Measurements from ENCODE around the gene PHF12. TPM values are rescaled to one million over a fixed set of nuclear protein-coding genes. Genes with fewer than 3 reads are reported as not detected.

PHF12 gene
- total RNA-seq, 1 experiment from 2014 or later, result 79.1 TPM

- Histone ChIP-seq H3K36me3 (ENCODE audit: control insufficient read depth, insufficient read depth, low read length) (no peaks in the 10 kb centered on the region), H3K27ac (ENCODE audit: low read length) (no peak overlapping the region), H3K9me3 (ENCODE audit: control insufficient read depth, insufficient read depth, low read depth, low read length) (no peaks in the 10 kb centered on the region), H3K4me3 (ENCODE audit: low read depth in 2 of 2, low read length in 2 of 2) (no peak overlapping the region), H3K27me3 (ENCODE audit: control insufficient read depth, insufficient read depth, low read length) (peaks cover 3% of the 10 kb centered on the region; the same call in 1 of the 2 replicates), H3K4me1 (ENCODE audit: control insufficient read depth, insufficient read depth, low read length) (no peaks in the 10 kb centered on the region; the same call in 1 of the 2 replicates)
- ChIA-PET CTCF (interaction anchor here (0.6 to 4.1 kb wide), 3 partner anchors 46 to 153 kb away, joined by 3 to 80 read pairs (median 8); no protein-coding TSS in a partner anchor), POLR2A (no interaction called here)
- TF ChIP-seq POLR2AphosphoS5 (IDR thresholded peaks at IDR 0.05; ENCODE audit: low read depth, low read length) (no peak), SIN3A (IDR thresholded peaks at IDR 0.05; ENCODE audit: borderline replicate concordance, insufficient read depth, low read depth, low read length) (no peak), CTCF (IDR thresholded peaks at IDR 0.05) (no peak), TCF7L2 (IDR thresholded peaks at IDR 0.05; ENCODE audit: low read depth, low read length) (no peak), REST (IDR thresholded peaks at IDR 0.05; ENCODE audit: insufficient read depth in 1 of 2, low read depth in 2 of 2, low read length in 1 of 2) (no peak)
- DNase-seq (ENCODE audit: low read depth, low spot score), result no peak
- no peak for ATAC-seq
- intact Hi-C loops (cut with micrococcal nuclease; ENCODE audit: unreplicated experiment) (loop anchor here (2.0 kb wide), 1 partner anchor 147 kb away; no protein-coding TSS in a partner anchor), in situ Hi-C loops (cut with HindIII; ENCODE audit: low pct_unique_long_range_greater_than_20kb, low sequenced_read_pairs) (no loop called here)
- BruUV-seq (replicated peaks), result no TSS peak
Observed at GRCh38 chr17:28963841-28964240, 12.5 kb upstream of the PHF12 start.

- Histone ChIP-seq H3K27me3 (ENCODE audit: control insufficient read depth, insufficient read depth, low read length) (peaks cover 3% of the 10 kb centered on the region; the same call in 1 of the 2 replicates), H3K4me1 (ENCODE audit: control insufficient read depth, insufficient read depth, low read length) (no peaks in the 10 kb centered on the region; the same call in 1 of the 2 replicates), H3K4me3 (ENCODE audit: low read depth in 2 of 2, low read length in 2 of 2) (no peak overlapping the region), H3K36me3 (ENCODE audit: control insufficient read depth, insufficient read depth, low read length) (no peaks in the 10 kb centered on the region), H3K27ac (ENCODE audit: low read length) (no peak overlapping the region), H3K9me3 (ENCODE audit: control insufficient read depth, insufficient read depth, low read depth, low read length) (no peaks in the 10 kb centered on the region)
- no peak for TF ChIP-seq CTCF (IDR thresholded peaks at IDR 0.05)
- no peak for TF ChIP-seq POLR2AphosphoS5 (IDR thresholded peaks at IDR 0.05; ENCODE audit: low read depth, low read length)
- TF ChIP-seq SIN3A (IDR thresholded peaks at IDR 0.05; ENCODE audit: borderline replicate concordance, insufficient read depth, low read depth, low read length), result no peak
- TF ChIP-seq REST (IDR thresholded peaks at IDR 0.05; ENCODE audit: insufficient read depth in 1 of 2, low read depth in 2 of 2, low read length in 1 of 2), result no peak
- no peak for TF ChIP-seq TCF7L2 (IDR thresholded peaks at IDR 0.05; ENCODE audit: low read depth, low read length)
- ATAC-seq (no peak), DNase-seq (ENCODE audit: low read depth, low spot score) (no peak)
- no TSS peak for BruUV-seq (replicated peaks)
- intact Hi-C loops (cut with micrococcal nuclease; ENCODE audit: unreplicated experiment), result no loop called here
- CTCF ChIA-PET, result interaction anchor here (0.7 to 4.1 kb wide), 3 partner anchors 9 to 233 kb away, joined by 4 to 80 read pairs (median 5); no protein-coding TSS in a partner anchor
- POLR2A ChIA-PET, result interaction anchor here (0.7 to 1.0 kb wide), 3 partner anchors 10 to 104 kb away, joined by 6 to 13 read pairs (median 6); no protein-coding TSS in a partner anchor
- in situ Hi-C loops (cut with HindIII; ENCODE audit: low pct_unique_long_range_greater_than_20kb, low sequenced_read_pairs), result no loop called here
Observed at GRCh38 chr17:28963055-28963611, 11.8 kb upstream of the PHF12 start.
